Putamen (tissue), 1 donor: ENCODE results near the gene CPT2.

Experiments
- DNase-seq: peaks from one replicate; pipeline ENCODE4 v3.0.0-alpha.2; 2016; ENCODE audit warnings: low spot score

CPT2 gene

GRCh38 chr1:53218201-53218600, 21.6 kb downstream of the CPT2 start:
- DNase-seq, result no peak

GRCh38 chr1:53219711-53220110, 23.1 kb downstream of the CPT2 start:
- DNase-seq, result no peak

GRCh38 chr1:53220171-53220961, 23.7 kb downstream of the CPT2 start, which contains the start of gene CZIB:
Gene CZIB (minus strand): TSS chr1:53220634. CDS start chr1:53220575, 59 bp downstream.
- DNase-seq, result peak; percentile 89

- no peak for DNase-seq
Measured at GRCh38 chr1:53220962-53221286, 24.3 kb downstream of the CPT2 start.

- no peak for DNase-seq
Measured at GRCh38 chr1:53237638-53238037, 41.0 kb downstream of the CPT2 start.

GRCh38 chr1:53238197-53239155, 41.9 kb downstream of the CPT2 start, which contains the start of gene MAGOH:
Gene MAGOH (minus strand): TSS chr1:53238518. CDS start chr1:53238448, 70 bp downstream.
- peak; percentile 94 for DNase-seq

- DNase-seq, result no peak
Measured at GRCh38 chr1:53241828-53242227, 45.2 kb downstream of the CPT2 start.

- DNase-seq, result no peak
Measured at GRCh38 chr1:53242381-53242780, 45.8 kb downstream of the CPT2 start.

GRCh38 chr1:53244141-53244540, 47.5 kb downstream of the CPT2 start:
- DNase-seq, result no peak

GRCh38 chr1:53246261-53247134, 49.9 kb downstream of the CPT2 start:
- DNase-seq, result no peak

GRCh38 chr1:53249706-53250105, 53.1 kb downstream of the CPT2 start:
- no peak for DNase-seq

- no peak for DNase-seq
Measured at GRCh38 chr1:53250325-53250724, 53.7 kb downstream of the CPT2 start.

- DNase-seq, result no peak
Measured at GRCh38 chr1:53254011-53254640, 57.5 kb downstream of the CPT2 start.

GRCh38 chr1:53255031-53255430, 58.4 kb downstream of the CPT2 start:
- no peak for DNase-seq

GRCh38 chr1:53256511-53257453, 60.2 kb downstream of the CPT2 start:
- DNase-seq, result no peak

GRCh38 chr1:53257454-53258081, 60.9 kb downstream of the CPT2 start:
- no peak for DNase-seq

GRCh38 chr1:53258216-53258615, 61.6 kb downstream of the CPT2 start:
- DNase-seq, result no peak

- no peak for DNase-seq
Measured at GRCh38 chr1:53259932-53260331, 63.3 kb downstream of the CPT2 start.

- no peak for DNase-seq
Measured at GRCh38 chr1:53260631-53261247, 64.1 kb downstream of the CPT2 start.
